Measurements from ENCODE around the gene MED20.
"Not testable (repeated sequence)": the region's sequence is repeated elsewhere in the genome, so short reads cannot be mapped to it uniquely, and the experiment has no call there.

MED20 gene

DNA sequence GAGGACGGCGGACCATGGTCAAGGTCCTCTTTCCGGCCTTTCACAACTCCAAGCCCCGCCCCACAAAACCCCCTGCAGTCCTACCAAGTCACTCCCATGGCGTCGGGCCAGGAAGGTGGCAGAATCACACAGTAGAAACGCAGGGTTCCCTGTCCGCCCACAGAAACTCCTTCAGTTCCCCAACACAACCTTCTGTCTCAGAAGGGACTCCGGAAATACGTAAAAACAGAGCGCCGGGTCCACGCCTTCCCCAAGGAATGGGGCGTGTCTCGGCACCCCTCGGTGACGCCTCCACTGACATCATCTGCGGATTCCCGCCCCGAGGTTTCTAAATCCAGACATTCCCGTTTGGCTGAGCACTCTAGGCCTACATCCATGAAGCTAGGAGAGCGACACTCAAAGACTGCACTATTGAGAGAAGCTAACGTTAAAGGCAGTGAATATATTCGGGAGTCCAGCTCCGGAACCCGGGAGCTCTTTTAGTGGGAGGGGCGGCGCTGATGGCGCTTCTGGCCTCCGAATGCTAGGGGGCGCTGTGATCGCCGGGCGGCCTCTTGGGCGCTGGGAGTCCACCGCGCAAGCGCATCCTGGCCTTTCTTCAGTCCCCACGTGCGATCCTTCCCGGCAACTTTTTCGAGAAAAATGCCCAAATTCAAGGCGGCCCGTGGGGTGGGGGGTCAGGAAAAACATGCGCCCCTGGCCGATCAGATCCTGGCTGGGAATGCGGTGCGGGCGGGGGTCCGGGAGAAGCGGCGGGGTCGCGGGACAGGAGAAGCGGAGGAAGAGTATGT lies at the start of gene MED20, which contains the start of gene BYSL:
Gene MED20 (minus strand): TSS at position 219 of the 791 bp plus-strand sequence. CDS start 121 bp downstream, at position 98.
Gene BYSL (plus strand): TSS at position 579 of the 791 bp plus-strand sequence. CDS start 64 bp downstream, at position 643.
- DNase-seq: peak; percentile 97

GRCh38 chr6:41970436-41970846 lies 49.5 kb upstream of the MED20 start:
- DNase-seq: peak; percentile 93 to 94

DNA sequence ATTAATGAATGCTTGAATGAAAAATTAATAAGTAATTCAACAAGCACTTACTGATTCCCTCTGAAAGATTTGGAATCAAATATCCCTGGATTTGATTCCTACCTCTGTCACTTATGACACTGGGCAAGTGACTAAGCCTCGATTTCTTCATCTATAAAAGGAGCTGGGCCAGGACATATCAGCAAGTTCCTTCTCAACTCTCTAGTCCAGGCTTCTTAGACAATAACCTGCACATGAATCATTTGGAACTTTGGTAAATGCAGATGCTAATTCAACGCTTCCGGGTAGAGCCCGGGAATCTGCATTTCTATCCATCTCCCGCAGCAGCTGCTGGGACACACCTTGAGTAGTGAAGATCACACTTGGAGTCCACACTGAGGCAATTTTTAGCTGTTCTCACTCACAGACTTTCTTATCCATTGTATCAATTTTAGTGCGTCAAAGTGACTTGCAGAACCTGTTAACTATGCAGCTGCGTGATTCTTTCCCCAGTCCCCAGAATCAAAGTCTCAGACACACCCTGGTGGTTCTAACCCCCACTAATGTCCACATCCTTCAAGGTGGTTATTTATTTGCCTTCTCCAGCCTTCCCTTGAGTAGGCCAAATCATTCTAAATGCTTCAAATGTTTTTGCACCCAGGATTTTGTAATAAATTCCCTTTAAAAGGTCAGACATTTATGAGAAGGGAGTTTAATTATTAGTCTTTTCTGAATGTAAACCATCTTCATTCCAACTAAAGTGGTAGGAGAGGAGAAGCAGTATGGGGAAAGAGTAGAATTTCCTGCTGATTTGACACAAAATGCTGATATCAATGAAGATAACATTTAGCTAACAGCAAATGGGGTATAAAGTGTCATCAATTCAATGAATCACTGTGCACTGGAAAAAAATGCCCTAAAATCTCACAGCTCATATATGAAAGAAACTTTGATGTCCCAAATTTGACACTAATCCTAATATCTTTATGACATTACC lies 46.7 kb upstream of the MED20 start:
- no peak for DNase-seq

DNA sequence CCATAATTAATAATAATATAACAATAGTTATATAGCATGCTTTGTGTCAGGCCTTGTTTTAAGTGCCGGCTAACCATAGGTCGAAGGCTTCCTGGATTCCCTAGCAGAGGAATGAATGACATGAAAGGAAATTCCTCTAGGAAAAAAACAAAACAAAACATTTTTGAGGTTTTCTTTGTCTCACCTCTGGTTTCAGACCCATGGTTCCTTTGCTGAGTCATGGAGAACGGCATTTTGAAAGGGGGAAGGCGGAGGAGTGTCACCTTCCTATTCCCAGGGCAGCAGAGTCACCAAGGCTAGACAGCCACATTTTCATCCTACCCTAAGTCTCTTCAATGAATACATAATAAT lies 46.0 kb upstream of the MED20 start:
- DNase-seq: no peak

DNA sequence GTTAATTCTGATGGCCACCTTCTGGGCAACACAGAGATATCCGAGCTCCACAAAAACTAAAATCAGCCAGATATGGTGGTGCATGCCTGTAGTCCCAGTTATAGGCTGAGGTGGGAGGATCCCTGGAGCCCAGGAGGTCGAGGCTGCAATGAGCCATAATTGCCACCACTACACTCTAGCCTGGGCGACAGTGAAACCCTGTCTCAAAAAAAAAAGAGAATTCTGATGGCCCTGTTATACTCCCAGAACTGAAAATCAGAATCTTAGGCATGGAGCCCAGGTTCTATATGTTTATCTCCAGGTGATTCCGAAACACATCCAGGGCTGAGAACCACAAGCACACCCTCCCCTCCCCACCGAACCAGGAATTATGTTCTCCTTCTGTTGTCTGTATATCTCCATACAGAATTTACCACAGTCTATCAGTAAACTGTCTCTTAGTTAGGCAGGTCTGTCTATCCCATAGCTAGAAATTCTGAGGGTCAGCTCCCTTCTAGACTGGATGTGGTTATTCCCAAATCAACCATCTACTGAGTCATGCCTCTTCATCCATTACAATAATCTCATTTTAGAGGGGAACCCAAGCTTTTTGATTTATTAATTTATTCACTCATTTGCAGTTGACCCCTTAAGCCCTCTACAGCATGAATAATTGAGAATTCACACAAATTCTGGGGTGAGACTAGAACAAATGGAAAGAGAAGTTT lies 45.4 kb upstream of the MED20 start:
- DNase-seq: no peak

- no peak for DNase-seq
These were observed 44.7 kb upstream of the MED20 start for GRCh38 chr6:41965429-41966213.

- no peak for DNase-seq
These were observed 43.4 kb upstream of the MED20 start for GRCh38 chr6:41964201-41964887.

DNA sequence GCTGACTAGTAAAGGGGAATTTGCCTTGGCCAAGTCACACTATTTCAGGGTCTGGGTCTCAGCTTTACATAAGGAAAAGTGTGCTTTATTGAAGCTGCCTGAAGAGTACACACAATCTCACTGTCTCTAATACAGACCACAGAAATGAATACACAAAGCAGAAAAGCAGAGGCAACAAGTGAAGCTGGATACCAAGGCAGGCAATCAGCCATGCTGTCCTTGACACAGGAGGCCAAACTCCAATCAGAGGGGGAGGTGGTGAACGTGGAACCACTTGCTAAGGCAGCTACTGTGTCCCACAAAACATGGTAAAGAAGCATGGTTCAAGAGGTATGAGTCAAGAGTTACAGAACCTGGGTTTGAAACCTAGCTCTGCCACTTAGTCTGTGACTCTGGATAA lies 42.4 kb upstream of the MED20 start:
- no peak for DNase-seq

DNA sequence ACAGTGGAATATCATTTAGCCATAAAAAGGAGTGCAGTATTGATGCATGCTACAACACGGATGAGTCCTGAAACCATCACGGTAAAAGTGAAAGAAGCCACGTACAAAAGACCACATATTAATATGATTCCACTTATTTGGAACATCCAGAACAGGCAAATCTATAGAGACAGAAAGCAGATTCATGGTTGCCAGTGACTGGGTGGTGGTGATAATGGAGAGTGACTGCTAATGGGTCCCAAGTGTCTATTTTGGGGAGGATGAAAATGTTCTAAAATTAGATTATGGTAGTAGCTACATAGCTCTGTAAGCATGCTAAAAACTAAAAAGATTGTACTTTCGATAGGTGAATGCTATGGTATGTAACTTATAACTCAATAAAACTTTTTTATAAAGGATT lies 39.1 kb upstream of the MED20 start:
- DNase-seq: no peak

DNA sequence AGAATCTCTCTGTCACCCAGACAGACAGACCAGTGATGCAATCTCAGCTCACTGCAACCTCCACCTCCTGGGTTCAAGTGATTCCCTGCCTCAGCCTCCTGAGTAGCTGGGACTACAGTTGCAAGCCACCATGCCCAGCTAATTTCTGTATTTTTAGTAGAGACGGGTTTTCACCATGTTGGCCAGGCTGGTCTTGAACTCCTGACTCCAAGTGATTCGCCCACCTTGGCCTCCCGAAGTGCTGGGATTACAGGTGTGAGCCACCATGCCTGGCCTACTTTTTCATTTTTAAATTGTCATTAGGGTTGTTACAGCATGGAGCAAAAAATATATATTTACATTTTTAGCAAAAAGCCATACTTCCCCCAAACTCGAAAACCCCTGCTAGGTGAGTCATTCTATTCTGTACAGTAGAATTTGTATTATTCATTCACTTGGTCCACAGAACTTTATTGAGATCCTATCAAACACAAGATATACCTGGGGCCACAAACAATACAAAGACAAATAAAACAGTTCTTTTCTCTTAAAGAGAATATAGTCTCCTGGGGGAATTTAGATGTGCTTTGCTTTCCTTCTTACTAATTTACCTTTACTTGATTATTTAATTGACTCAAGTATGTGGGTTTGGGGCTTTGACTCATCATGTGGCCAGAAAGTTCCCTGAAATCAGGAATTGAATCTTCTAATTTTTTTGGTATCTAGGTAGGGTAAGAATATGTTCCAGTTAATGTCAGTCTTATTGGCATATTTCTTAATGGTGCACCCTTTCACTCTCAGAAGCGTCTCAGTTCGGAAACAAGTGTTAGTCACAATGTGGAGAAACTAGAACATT lies 37.3 kb upstream of the MED20 start:
- DNase-seq: no peak

DNA sequence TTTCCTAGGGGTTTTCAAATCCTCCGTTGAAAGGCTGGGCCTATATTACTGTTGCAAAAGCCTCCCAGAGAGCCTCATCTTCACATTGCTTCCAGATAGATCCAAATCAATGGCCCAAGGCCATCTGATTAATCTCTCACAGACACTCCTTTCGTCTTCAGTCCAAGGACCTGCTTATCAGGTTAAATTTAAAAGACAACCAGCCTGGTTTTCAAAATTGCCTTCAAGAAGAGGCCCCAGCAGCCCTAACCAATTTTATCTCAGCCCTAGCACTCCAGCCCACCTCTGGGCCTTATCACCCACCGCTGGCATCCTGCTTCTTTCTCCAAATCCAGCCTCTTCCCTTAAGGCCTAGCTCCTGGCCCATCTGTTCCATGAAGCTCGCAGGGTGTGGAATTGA lies 36.2 kb upstream of the MED20 start:
- no peak for DNase-seq

GRCh38 chr6:41955412-41955811 lies 34.5 kb upstream of the MED20 start:
- no peak for DNase-seq

- DNase-seq: no peak
These were observed 33.7 kb upstream of the MED20 start for GRCh38 chr6:41954668-41955067.

DNA sequence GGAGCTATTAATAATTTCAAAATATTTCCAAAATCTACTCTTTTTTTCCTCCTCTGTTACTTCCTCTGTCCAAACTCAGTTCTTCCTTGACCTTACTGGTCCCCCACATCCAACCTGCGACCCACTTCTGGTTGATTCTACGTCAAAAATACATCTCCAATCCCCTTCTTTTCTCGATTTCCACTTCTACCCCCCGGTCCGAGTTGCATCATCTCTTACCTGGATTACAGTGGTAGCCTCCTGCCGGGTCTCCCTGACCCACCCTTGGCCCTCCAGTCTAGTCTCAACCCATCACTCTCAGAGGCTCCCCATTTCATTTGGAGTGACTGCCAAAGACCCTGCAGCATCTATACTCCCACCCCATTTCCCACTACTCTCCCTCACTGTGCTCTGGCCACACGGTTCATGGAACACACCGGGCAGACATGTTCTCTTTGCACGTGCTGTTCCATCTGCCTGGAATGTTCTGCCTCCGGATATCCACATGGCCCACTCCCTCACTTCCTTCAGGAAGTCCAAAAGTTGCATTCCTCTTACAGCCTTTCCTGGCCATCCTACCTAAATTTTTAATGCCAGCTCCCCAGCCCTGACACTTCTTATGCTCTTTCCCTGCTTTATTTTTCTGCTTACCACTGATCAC lies 26.8 kb upstream of the MED20 start:
- DNase-seq: no peak

GRCh38 chr6:41943456-41943855 lies 22.5 kb upstream of the MED20 start:
- DNase-seq: peak; percentile 50 to 57

GRCh38 chr6:41942882-41943281 lies 21.9 kb upstream of the MED20 start:
- not testable (repeated sequence) for DNase-seq

DNA sequence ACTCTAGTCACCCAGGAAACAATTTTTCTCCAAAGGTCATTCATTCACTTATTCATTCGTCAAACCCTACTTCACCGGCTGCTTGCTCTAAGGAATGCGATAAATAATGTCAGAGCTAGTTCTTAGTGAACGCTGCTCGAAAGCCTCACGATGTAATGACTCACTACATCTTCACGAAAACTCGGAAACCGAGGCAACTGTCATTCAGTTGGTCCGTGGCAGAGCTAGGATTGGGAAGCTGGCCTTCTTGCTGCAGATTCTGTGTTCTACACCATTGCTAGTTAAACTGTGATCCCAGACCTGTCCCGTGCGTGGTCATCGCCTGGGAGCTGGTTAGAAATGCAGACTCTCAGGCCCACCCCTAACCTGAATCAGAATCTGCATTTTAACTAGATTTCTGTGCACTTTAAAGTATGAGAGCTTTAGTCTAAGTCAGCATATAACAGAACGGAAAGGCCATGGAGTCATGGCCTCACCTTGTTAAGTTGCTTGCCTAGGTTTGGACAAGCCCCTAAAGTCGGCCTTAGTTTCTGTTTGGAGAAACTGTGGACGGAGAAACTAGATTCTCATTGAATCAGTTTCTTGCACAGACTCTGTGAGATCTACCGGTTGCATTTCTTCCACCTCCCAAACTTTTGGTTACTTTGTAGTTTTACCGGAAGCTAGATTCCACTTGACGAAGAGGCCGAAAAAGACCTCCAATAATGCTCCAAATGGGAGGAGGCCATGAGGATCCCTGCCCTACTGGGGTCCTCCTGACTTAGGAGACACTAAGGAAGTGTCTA lies 21.3 kb upstream of the MED20 start:
- DNase-seq: no peak

- DNase-seq: peak; percentile 97 to 98
These were observed 20.5 kb upstream of the MED20 start, which contains the start of gene CCND3 for GRCh38 chr6:41941280-41942066. CCND3 (minus strand) TSS chr6:41941808; CDS start chr6:41941649, 159 bp downstream.

Data from AML-193 (cell line).